Vagina (tissue), 2 donors: ENCODE results near the gene PPP2R2D.

Experiments
- CTCF ChIP-seq, 3 experiments: fragments of 450-650 bp in 2 of 3; fragments of 200-600 bp in 1 of 3; sonication (generic) in 1 of 3; IDR thresholded peaks; one replicate each; pipeline ENCODE4 v1.5.1; 2017 to 2019; ENCODE audit warnings: antibody characterized with exemption in 3 of 3, mild to moderate bottlenecking in 2 of 3, moderate library complexity in 2 of 3
- POLR2A ChIP-seq, 2 donors: fragments of 450-650 bp; IDR thresholded peaks; one replicate each; pipeline ENCODE4 v1.6.1; 2017; ENCODE audit warnings: antibody characterized with exemption in 2 of 2, mild to moderate bottlenecking in 2 of 2, moderate library complexity in 2 of 2
- POLR2AphosphoS5 ChIP-seq, 2 donors: sonication (generic); formaldehyde crosslinking; IDR thresholded peaks; one replicate each; pipeline ENCODE4 v1.9.0; 2017; ENCODE audit warnings: antibody characterized with exemption in 2 of 2, mild to moderate bottlenecking in 2 of 2, low read depth in 1 of 2; ENCODE audit not compliant: insufficient read depth in 1 of 2

GRCh38 chr10:131886237-131886636, 14.6 kb upstream of the PPP2R2D start:
- TF ChIP-seq POLR2AphosphoS5 (IDR thresholded peaks at IDR 0.05; ENCODE audit: insufficient read depth in 1 of 2, low read depth in 1 of 2) (no peak), CTCF (IDR thresholded peaks at IDR 0.05) (no peak), POLR2A (IDR thresholded peaks at IDR 0.05) (no peak)
